Measurements from ENCODE around the gene PALLD.

The PALLD gene

DNA sequence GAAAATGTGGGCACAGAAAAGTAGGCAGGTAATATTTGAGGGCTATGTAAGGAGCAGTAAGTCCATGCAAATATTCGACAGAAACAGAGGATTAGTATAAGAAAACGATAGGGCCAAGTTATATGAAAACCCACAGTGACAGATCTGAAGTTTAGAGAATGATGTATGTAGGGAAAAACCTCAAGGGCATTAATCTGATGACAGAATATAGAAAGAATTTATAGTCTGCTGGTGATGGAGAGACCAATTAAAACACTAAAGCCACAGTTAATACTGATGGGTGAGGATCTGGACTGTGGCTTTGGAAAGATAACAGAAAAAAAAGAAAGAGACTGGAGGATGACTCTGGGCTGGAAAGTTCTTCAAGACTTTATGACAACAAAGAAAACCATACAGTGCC lies 169.7 kb downstream of the PALLD start:
- TF ChIP-seq, protein P1, sequence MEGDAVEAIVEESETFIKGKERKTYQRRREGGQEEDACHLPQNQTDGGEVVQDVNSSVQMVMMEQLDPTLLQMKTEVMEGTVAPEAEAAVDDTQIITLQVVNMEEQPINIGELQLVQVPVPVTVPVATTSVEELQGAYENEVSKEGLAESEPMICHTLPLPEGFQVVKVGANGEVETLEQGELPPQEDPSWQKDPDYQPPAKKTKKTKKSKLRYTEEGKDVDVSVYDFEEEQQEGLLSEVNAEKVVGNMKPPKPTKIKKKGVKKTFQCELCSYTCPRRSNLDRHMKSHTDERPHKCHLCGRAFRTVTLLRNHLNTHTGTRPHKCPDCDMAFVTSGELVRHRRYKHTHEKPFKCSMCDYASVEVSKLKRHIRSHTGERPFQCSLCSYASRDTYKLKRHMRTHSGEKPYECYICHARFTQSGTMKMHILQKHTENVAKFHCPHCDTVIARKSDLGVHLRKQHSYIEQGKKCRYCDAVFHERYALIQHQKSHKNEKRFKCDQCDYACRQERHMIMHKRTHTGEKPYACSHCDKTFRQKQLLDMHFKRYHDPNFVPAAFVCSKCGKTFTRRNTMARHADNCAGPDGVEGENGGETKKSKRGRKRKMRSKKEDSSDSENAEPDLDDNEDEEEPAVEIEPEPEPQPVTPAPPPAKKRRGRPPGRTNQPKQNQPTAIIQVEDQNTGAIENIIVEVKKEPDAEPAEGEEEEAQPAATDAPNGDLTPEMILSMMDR (conservative IDR thresholded peaks at IDR 0.05; ENCODE audit: low read depth, low read length) = no peak
- peak; percentile 50 for DNase-seq (ENCODE audit: low read depth)
- no peak overlapping the region for H3K4me3 ChIP-seq (ENCODE audit: low read depth, low read length)

DNA sequence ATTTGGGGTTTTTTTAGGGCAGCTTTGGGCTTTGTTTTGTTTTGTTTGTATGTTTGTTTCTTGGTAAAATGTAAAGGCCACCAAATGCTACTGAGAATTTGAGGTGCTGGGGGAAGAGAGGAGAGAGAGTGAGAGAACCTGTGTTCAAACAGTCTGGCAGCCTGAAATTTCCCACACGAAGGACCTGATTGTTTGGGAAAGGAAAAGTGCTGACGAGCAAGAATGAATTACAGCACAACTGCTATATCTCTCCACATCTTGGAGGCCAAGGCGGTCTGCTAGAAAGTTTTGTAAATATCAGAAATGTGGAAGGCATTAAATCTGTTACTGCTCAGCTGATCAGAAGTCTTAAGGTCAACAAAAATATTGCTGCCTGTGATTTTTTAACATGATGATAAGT lies 170.5 kb downstream of the PALLD start:
- TF ChIP-seq, protein P1 (conservative IDR thresholded peaks at IDR 0.05; ENCODE audit: low read depth, low read length) = no peak
- DNase-seq (ENCODE audit: low read depth) = peak; percentile 44
- no peak overlapping the region for H3K4me3 ChIP-seq (ENCODE audit: low read depth, low read length)

DNA sequence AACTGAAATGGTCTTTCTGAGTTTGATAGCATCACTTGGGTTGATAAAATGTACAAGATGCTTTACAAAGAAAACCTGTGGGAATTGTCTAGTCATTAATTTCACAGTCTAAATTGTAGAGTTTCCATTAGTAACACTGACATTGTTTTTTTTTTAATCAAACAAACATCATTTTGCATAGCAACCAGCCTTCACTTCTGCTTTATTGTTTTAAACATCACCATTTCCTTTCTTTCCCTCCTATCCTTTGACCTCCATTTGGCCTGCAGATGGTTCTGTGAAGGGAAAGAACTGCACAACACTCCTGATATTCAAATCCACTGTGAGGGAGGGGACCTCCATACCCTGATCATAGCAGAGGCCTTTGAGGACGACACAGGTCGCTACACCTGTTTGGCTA lies 171.1 kb downstream of the PALLD start:
- no peak overlapping the region for H3K4me3 ChIP-seq (ENCODE audit: low read depth, low read length)
- TF ChIP-seq, protein P1 (conservative IDR thresholded peaks at IDR 0.05; ENCODE audit: low read depth, low read length) = no peak
- no peak for DNase-seq (ENCODE audit: low read depth)

DNA sequence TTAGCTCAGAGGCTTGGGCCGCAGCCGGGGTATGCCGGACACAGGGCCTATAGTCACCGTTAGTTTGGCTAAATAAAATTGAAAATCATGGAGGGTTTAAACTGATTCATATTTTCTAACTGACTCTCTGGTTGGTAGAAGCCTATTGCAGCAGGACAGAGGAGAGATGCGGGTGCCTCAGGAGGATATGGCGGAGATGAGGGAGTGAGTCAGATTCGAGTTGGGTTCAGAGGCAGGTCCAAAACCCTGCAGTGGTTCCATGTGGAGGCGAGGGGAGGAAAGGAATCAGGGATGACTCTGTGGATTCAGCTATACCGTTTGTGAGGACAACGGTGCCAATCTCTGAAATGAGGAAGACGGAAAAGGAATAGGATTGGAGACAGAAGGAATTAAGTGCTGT lies 176.6 kb downstream of the PALLD start:
- DNase-seq (ENCODE audit: low read depth) = no peak
- TF ChIP-seq, protein P1 (conservative IDR thresholded peaks at IDR 0.05; ENCODE audit: low read depth, low read length) = no peak
- no peak overlapping the region for H3K4me3 ChIP-seq (ENCODE audit: low read depth, low read length)

DNA sequence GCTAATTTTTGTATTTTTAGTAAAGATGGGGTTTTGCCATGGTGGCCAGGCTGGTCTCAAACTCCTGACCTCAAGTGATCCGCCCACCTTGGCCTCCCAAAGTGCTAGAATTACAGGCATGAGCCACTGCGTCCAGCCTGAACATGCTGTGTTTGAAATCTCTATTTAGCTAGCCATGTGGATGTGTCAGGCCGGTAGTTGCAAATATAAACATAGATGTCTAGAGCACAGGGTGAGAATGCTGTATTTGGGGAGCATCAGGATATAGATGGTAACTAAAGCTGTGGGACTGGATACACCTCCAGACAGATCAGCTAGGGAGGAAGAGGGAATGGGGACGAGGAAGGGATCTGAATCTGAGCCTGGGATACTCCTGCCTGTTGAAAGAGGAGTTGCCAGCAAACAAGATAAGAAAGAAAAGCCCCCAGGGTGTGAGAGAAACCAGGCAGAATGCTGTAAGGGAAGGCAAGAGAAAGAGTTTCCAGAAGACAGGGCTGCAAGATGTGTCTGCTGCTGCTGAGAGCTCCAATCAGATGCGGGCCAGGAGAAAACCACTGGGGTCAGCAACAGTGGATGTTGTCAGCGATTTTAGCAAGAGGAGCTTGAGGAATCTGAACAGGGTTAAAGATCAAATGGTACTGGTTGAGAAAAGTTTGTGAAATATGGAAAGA lies 177.4 kb downstream of the PALLD start:
- TF ChIP-seq, protein P1 (conservative IDR thresholded peaks at IDR 0.05; ENCODE audit: low read depth, low read length) = no peak
- DNase-seq (ENCODE audit: low read depth) = peak; percentile 98
- H3K4me3 ChIP-seq (ENCODE audit: low read depth, low read length) = no peak overlapping the region

DNA sequence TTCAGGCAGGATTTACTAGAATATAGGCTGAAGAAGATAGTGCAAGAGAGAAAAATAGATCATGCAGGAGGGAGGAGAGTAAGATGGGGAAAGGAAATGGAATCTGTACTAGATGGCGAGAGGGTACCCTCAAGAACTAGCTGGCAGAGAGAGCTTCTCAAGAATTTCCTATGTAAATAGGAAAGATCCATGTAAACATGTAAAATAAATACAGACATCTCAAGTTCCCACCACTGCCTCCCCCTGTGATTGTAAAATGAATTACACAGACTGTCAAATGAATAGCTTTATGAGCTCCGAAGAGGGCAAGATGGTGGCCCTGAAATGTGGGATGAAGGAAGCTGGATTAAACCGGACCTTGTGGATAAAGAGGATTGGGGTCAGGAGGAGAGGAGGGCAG lies 178.0 kb downstream of the PALLD start:
- DNase-seq (ENCODE audit: low read depth) = peak; percentile 60
- no peak overlapping the region for H3K4me3 ChIP-seq (ENCODE audit: low read depth, low read length)
- TF ChIP-seq, protein P1 (conservative IDR thresholded peaks at IDR 0.05; ENCODE audit: low read depth, low read length) = peak; percentile 34

DNA sequence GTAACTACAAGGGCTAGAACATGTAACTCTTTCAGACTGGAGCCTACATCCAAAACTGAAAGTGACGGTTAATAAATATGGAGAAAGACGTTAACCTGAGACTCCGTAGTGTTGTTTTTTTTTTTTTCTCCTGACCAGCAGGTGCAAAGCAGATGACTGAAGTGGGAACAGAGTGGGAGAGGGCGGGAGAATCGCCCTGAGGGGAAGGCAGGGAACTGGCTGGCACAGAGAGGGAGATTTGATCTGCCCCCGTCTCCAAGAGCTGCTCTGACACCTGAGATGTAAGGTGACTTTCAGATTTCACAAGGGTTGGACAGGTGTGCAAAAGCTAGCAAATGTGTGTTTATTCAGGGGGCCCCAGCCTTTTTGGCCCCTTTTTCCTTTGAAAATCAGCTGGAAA lies 180.2 kb downstream of the PALLD start:
- H3K4me3 ChIP-seq (ENCODE audit: low read depth, low read length) = no peak overlapping the region
- no peak for DNase-seq (ENCODE audit: low read depth)
- TF ChIP-seq, protein P1 (conservative IDR thresholded peaks at IDR 0.05; ENCODE audit: low read depth, low read length) = no peak

Measured in choroid plexus epithelial cell (primary cell).